ENCODE results near the gene ADAM19.

The ADAM19 gene

DNA sequence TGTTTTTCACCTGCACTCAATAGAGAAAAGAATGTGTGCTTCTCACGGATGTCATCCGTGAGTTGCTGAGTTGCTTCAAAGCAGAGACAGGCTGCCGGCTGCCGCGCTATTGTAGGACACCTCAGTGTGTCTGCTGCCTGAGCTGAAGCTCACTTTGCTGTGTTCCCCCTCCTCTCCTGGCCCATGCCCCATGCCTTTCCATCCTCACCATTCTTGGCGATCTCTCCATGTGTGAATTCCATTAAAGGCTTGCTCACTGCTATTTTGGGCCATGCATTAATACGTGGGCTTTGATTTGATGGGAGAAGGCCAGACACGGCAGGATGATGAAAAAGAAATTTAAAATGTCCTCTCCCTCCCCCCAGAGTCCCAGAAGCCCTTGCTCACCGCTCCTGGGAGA is 14.5 kb downstream of the ADAM19 start:
- DNase-seq (ENCODE audit: low spot score), result no peak

- DNase-seq (ENCODE audit: low spot score), result no peak
Observed at GRCh38 chr5:157559301-157559700, 16.3 kb downstream of the ADAM19 start.

GRCh38 chr5:157558681-157559080 is 16.9 kb downstream of the ADAM19 start:
- no peak for DNase-seq (ENCODE audit: low spot score)

GRCh38 chr5:157558041-157558595 is 17.5 kb downstream of the ADAM19 start:
- no peak for DNase-seq (ENCODE audit: low spot score)

DNA sequence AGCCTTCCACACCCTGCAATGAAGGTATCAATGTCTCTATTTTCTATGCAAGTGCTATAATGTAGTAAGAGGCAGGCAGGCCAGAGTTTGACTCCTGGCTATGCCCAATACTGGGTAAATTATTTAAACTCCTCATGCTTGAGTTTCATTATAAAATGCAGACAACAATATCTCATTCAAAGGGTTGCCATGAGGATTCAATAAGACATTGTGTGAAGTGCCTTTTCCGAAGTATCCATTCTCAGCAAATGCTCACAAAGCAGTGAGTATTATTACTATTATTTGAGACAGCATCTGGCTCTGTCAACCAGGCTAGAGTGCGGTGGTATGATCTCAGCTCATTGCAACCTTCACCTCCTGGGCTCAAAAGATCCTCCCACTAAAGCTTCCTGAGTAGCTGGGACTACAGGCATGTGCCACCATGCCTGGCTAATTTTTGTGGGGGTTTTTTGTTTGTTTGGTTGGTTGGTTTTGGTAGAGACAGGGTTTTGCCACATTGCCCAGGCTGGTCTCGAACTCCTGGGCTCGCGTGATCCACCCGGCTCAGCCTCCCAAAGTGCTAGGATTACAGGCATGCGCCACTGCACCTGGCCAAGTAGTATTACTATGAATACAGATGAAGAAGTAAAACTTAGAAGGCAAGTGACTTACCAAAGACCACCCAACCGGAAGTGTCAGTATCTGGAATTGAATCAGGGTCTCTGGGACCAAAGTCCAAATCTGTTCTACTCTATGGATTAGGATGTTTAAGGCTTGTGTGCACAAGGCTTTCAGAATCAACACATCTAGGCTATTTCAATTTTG is 18.8 kb downstream of the ADAM19 start:
- DNase-seq (ENCODE audit: low spot score), result no peak

DNA sequence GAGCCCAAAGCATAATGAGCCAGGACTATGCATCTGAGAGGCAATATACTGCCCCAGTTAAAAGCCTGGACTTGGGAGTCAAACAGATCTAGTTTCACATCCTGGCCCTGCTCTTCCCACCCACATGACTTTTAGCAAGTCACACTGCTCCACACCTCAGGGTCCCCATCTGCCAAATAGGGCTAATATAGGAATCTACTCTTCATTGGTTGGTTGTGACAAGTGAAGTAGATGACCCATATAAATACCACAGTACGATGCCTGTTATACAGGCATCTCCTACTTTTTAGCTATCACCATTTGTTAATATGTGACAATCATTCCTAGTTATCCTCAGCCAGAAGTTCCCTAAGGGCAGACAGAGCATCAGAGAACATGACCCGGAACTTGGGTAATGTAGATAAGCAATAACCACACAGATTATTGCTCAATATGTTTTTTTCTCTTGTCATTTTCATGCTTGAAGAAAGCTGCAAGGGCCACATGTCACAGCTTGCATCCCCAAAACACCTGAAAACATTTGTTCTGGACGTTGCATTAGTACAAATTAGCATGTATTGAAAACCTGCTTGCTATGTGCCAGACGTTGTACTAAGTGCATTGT is 20.4 kb downstream of the ADAM19 start:
- no peak for DNase-seq (ENCODE audit: low spot score)

DNA sequence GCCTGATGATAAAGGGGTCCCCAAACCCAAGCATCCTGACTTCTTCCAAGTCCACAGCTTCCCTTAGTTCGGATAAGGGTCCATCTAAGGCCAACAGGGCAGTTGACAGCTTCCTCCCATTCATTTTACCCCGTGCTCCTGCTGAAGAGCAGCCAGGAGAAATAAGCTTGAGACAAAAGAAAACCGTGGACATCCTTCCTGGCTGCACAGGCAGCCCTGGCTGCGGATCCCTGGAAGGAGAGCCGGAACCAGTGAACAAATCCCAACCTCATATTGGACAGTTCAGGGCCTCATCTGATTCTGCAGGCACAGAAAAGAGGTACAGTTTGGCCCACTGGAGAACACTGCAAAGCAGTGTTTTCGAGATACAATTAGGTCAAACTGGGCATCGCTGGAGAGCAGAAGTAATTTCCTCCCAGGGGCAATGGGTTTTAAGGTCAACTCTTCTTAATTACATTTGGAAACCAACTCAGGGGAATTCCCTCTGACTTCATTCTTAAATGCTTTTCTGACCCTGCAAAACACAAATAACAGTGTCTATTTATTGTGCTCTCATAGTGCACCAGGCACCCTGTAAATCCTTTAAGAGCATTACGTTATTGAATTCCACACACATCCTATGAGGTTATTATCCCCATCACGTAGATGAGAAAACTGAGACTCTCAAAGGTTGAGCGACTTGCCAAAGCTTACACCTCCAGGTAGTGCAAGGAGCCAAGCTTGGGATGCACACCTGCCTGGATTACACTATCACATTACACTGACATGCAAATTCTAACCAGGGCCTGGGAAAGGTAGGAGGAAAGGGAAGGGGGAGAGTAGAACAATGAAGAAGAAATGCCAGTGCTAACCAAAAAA is 21.2 kb downstream of the ADAM19 start:
- no peak for DNase-seq (ENCODE audit: low spot score)

- DNase-seq (ENCODE audit: low spot score), result no peak
Observed at GRCh38 chr5:157552650-157553049, 22.9 kb downstream of the ADAM19 start.

GRCh38 chr5:157550663-157551062 is 24.9 kb downstream of the ADAM19 start:
- DNase-seq (ENCODE audit: low spot score), result no peak

DNA sequence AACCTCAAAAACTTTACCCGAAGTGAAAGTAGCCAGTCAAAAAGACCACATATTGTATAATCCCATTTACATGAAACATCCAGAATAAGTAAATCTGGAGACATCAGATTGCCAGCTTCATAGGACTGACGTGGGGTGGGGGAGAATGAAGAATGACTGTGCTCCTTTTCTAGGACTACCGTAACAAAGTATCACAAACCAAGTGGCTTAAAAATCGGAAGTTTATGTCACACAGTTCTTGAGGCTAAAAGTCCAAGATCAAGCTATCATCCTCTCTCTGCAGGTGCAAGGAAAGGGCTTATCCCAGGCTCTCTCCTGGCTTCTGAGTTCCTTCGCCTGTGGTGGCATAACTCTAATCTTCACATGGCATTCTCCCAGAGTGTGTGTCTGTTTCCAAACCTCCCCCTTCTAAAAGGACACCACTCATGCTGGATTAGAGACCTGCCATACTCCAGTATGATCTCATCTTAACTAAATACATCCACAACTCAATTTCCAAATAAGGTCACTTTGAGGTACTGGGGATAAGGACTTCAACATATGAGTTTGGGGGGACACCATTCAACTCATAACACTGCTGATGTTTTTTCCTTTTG is 25.5 kb downstream of the ADAM19 start:
- DNase-seq (ENCODE audit: low spot score), result no peak

DNA sequence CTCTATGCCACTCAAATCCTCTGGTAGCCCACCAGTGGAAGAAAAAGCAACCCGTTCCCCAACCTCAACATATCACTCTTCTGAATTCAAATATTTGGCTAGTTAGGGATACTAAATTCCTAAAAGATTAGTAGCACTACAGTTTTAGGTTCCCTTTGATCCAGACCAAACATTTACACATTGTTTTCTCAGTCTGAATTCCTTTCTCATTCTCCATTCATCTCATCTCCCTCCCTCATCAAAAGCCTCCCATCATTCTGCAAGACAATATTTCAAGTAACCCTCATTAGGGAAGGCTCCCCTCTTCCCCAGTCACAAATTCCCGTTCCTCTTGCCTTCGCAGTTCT is 26.3 kb downstream of the ADAM19 start:
- DNase-seq (ENCODE audit: low spot score), result no peak

DNA sequence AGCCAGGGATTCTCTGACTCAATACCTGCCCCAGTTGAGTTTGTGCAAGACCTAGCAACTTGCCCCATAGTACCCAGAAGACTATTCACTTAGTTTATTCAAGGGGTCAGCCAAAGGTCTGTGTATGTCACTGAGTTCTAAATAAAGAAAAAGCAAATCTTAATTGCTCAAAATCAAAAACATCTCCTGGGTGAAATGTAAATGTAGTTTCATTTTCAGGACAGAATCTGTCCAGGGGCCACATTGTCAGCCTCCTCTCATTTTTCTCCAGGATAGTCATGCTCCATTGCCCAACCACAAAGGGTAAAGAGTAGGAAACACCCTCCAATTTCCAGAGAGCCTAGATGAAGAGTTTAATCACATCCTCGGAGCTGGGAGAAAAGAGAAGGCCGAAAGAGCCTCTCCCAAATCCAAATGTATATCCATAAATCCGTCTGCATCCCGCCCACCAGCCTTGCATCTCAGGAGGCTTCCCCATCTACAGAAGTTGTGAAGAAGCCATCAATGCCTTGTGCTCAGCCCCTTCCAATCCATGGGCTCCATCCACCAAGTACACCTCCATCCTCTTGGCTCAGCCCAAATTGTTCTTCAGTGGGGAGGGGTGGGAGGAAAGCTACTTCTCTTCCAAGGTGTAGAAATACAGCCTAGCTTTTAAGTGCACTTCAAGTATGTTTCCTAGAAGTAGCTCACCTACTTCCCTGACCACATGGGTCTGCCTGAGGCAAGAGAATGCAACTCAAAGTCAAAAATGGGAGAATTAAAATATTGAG is 26.9 kb downstream of the ADAM19 start:
- peak; percentile 64 for DNase-seq (ENCODE audit: low spot score)

- no peak for DNase-seq (ENCODE audit: low spot score)
Observed at GRCh38 chr5:157547941-157548512, 27.5 kb downstream of the ADAM19 start.

DNA sequence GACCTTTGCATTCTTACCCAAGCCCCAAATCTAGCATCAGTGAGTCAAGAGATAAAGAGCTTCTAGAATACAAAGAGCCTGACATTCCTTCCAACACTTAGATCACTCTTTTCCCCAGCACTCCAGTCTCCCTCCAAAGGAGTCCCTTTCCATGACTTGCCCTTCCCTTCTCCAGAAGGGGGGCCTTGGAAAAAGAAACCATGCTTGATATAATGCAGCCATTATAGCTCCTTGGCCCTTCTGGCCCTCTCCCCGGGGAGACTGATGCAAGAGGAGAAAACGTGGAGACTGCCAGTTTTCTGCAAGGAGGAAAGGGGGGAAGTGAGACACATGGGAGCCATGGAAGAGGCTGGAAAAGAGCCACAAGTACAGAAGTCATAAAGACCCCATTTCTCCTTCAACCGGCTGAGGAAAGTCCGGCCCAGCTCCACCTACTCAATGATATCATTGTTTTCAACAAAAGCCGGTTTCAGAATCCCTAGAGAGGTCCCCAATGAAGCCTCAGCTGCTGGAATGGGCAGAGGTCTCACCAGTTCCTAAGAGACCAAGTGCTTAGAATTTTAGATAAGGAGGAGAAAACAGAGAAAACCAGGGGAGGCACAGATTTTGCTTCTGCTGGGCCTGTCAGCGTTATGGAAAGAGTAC is 29.0 kb downstream of the ADAM19 start:
- no peak for DNase-seq (ENCODE audit: low spot score)

DNA sequence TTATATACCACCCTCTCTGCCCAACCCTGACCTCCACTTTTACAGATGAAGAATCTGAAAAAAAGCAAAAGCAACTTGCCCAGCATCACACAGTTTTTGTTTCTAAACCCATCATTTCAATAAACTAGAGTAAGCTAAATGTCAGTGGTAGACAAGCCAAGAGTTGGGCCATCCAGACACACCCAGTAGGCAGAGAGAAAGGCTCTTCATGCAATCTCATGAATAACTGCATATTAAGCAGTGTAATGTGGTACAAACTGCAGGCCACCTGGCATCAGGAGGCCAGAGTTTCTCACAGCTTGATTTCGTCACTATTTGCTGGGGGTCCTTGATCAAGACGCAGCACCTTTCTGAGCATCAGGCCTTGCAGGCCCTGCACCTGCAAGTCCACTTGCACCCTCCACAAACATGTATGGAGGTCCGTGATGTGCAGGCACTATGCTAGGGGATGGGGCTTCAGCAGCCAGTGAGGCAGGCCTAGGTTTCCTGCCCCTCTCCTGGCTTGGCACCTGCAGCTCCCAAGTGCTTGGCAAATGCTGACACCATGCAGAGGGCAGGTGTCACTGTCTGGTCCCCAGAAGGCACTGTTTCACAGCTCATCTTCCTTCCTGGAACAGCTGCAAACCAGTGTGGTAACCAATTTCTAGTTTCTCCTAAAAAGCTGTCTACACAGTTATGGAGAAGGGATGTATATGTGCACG is 29.8 kb downstream of the ADAM19 start:
- DNase-seq (ENCODE audit: low spot score), result no peak

DNA sequence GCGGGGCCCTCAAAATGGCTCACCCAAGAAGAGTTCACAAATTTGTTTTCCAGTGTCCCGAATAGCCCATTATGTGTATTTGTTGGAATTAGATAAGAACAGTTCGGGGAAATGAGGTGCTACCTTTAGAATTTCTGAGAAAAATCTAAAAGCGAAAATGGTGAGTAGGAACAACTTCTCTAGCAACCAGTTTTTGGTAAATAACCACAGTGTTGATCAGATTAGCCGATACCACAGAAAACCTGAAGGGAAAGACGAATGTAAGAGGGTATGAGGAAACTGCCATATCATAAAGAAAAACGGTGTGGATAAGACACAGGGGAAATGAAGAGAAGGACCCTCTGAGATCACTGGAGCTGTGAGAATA is 31.0 kb downstream of the ADAM19 start:
- no peak for DNase-seq (ENCODE audit: low spot score)

DNA sequence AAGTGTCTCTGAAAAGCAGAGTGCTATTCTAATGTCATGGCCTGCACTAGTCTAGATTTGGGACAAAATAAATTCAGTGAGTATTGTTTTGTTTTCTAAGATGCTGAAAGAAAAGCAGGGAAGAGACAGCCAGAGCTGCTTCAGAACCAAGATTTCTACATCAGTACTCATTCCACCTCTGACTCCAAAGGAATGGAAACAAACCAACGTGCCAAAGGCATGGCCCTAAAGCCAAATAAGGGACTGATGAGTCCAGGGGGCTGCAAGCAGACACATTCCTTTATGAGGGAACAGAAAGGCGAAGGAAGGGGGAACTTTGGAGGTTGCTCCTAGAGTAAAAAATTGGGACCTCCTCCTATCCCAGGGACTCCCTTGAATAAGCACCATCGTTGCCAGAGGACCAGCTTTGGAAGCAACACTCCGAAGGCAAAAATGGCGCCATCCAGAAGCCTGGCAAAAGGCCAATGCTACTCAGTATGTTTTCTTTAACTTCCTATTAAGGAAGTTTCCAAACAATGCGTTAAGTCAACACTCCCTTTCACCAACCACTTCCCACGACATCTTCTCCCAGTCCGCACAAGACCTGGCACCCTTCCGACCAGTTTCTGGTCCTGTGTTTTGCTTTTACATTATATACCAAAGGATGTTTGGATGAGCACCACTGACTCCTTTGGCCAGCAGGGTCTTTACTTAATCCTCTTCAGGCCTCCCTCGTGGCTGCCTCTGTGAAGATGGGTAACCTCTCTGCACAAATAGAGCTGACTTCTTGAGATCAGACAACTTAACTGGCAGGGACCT is 31.6 kb downstream of the ADAM19 start:
- no peak for DNase-seq (ENCODE audit: low spot score)

DNA sequence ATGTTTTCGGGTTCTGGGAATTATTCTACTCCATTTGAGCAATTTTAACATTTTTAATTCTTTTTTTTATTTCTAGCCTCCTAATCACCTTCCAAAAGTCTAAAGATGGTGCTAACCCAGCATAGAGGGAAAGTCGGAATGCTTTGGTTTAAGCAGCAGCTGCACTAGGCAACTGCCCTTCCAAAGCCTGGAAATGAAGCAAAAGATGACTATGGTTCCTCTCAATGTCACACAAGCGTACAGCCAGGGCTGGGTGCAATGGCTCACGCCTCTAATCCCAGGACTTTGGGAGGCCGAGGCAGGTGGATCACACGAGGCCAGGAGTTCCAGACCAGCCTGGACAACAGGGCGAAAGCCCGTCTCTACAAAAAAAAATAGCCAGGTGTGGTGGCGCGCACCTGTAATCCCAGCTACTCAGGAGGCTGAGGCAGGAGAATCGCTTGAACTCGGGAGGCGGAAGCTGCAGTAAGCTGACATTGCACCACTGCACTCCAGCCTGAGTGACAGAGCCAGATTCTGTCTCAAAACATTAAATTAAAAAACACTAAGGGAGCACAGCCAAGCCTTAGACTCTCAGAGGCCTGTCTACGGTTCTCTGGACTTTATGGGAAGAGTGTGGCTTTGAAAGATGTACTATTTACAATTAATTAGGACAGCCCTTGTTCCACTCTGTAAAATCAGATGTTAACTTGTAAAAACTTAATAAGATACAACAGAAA is 33.1 kb downstream of the ADAM19 start:
- DNase-seq (ENCODE audit: low spot score), result no peak
